Measurements from ENCODE around the gene SSTR5. TPM values are rescaled to one million over a fixed set of nuclear protein-coding genes. Genes with fewer than 3 reads are reported as not detected.

Gene SSTR5
- total RNA-seq, 2 donors from 2014 or later, result not detected

DNA sequence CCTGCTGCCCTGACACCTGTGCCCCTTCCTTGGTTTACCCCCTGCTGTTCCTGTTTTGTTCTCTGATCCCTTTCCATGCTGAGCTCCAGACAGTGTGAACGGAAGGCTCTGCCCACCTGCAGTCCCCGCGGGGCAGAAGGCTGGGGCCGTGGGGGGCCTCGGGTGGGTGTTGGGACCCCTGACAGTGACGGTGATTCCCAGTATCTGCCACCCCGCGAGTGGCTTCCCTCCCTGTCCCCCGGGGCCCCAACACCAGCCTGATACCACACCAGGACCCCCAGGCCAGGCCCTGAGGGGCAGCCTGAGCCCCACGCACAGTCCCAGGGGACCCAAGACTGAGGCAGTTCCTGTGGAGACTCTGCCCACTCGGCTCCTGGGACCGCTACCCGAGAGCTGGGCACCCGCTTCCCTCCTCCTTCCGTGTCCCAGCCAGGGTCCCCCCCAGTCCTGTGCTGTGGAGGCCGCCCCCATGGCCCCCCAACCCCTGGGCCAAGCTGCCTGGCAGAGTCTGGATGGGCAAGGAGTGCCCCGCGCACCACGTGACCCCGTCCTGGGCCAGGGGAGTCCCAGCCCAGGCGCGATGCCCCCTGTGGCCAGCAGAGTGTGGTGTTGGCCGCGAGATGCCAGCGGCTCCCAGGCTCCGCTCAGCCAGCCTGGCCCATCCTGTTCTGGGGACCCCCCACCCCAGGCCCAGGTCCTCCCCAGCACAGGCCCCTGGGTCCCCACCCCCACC is 33.5 kb downstream of the SSTR5 start:
- ATAC-seq (peak; percentile 53), DNase-seq (no peak)
- H3K9me3 ChIP-seq (ENCODE audit: control insufficient read depth, low read length, poor library complexity, severe bottlenecking), result no peaks in the 10 kb centered on the region
- H3K4me1 Mint-ChIP-seq, result no peaks in the 10 kb centered on the region
- H3K36me3 Mint-ChIP-seq (ENCODE audit: low read depth), result no peaks in the 10 kb centered on the region
- H3K27me3 Mint-ChIP-seq, result no peaks in the 10 kb centered on the region
- no peak overlapping the region for H3K27ac Mint-ChIP-seq
- H3K4me3 Mint-ChIP-seq, result no peak overlapping the region

DNA sequence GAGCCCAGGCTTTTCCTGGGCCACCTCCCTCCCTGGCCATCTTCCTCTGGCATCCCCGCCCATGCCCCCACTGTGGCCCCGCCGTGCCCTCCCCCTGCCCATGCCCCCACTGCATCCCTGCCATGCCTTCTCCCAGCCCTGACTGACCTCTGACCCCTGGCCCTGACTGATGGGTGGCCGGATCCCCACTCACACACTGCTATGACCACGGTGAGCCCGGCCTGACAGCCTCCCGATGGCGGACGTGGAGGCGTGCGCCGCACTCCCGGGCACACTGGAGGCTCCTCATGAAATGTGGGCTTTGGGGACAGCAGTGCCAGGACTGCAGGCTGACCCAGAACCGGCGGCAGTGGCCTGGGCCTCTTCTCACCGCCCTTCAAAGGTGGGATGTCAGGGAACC is 34.1 kb downstream of the SSTR5 start:
- Mint-ChIP-seq H3K4me3 (no peak overlapping the region), H3K4me1 (no peaks in the 10 kb centered on the region), H3K27me3 (no peaks in the 10 kb centered on the region), H3K27ac (no peak overlapping the region), H3K36me3 (ENCODE audit: low read depth) (no peaks in the 10 kb centered on the region)
- no peaks in the 10 kb centered on the region for H3K9me3 ChIP-seq (ENCODE audit: control insufficient read depth, low read length, poor library complexity, severe bottlenecking)
- ATAC-seq, result no peak
- no peak for DNase-seq

DNA sequence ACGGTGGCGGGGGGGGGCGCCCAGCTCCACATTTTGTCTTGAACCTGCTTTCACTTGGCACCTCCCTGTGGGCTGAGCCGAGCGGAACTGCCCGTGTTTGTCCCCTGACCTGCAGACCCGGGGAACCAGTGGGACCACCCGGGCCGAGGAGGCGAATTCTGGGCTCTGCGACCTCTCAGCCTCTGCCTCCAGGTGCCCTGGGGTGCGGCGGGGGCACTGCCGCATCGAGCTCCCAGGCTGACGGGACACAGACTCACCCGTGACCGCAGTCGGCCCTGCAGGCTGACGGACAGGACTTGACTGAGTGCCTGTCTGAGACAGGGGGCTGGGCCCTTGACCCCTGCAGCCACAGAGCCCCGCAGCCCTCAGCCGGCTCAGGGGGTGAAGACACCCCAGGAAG is 34.6 kb downstream of the SSTR5 start:
- H3K36me3 Mint-ChIP-seq (ENCODE audit: low read depth), result no peaks in the 10 kb centered on the region
- H3K27ac Mint-ChIP-seq, result no peak overlapping the region
- H3K4me3 Mint-ChIP-seq, result no peak overlapping the region
- H3K4me1 Mint-ChIP-seq, result no peaks in the 10 kb centered on the region
- ATAC-seq (no peak), DNase-seq (no peak)
- no peaks in the 10 kb centered on the region for H3K9me3 ChIP-seq (ENCODE audit: control insufficient read depth, low read length, poor library complexity, severe bottlenecking)
- no peaks in the 10 kb centered on the region for H3K27me3 Mint-ChIP-seq

DNA sequence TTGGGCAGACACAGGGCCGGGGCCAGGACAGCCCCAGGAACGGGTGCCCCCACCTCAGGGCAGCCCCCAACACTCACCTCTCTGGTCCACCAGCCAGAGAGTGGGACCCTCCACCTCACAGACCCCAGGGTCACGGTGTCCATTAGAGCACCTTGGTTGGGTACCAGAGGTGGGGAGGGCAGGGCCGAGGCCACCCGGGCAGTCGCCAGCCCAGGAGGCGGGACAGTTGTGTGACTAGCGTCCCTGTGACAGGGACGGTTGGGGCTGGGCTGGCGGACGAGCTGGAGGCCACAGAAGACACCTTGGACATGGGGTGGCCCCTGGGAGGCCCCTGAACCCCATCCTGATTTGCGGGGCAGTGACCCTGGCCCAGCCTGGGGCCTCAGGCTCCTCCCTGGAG is 35.2 kb downstream of the SSTR5 start:
- no peak overlapping the region for H3K4me3 Mint-ChIP-seq
- no peaks in the 10 kb centered on the region for H3K27me3 Mint-ChIP-seq
- no peak for DNase-seq
- H3K9me3 ChIP-seq (ENCODE audit: control insufficient read depth, low read length, poor library complexity, severe bottlenecking), result no peaks in the 10 kb centered on the region
- H3K27ac Mint-ChIP-seq, result no peak overlapping the region
- H3K4me1 Mint-ChIP-seq, result no peaks in the 10 kb centered on the region
- no peak for ATAC-seq
- H3K36me3 Mint-ChIP-seq (ENCODE audit: low read depth), result no peaks in the 10 kb centered on the region

DNA sequence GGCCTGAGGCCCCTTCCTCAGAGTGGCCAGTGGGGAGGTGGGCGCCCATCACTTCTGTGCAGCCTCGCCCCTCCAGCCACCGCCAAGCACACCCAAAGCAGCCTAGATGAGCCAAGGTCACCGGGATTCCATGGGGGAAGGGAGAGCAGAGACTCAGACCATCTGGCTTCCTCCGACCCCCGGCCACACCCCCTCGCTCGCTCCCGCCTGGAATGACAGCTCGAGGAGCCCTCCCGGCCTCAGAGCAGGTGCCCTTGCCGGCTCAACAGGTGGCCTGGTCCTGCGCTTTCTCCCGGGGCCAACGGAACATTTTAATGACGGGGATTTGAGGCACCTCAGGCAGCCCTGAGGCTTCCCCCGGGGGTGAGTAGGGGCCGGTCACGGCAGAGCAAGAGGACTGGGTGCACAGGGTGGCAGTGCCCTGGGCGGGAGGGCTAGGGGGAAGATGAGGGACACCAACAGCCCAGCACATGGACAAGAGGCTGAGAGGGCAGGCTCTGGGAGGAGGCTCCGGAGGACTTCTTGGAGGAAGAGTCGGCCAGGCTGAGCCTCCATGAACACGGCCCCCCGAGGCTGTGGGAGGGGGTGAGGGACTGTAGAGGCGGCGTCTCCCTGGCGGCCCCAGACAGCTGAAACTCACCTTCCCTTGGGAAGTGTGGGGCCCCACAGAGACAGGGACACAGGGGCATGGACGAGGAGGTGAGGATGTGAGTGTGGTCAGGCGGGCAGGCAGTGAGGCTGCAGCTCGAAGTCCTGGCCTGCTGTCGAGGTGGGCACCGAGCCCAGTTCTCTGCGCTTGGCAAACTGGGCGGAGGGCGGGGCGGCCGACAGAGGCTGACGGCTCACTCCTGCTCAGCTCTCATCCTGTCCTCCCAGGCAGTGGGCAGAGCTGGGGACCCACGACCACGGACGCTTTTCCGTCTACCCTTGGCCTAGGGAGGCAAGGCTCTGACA is 36.0 kb downstream of the SSTR5 start:
- ATAC-seq, result no peak
- H3K4me1 Mint-ChIP-seq, result no peaks in the 10 kb centered on the region

DNA sequence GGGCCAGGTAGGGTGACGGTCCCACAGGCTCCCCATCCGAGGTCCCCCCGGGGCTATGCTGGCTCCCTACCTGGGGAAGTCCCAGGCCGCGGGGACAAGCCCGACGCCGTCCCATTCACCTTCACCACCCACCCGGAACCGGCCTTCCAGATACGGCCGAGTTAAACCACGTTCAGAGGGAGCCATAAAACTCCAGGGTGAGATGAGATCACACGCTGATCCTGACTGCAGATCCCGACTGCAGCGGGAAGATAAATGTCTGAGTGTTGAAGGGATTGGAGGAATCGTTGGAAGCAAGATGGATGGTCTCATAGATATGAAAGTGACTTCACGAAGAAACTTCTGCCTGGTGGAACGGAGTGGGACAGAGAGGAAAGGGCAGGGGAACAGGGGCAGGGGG is 37.1 kb downstream of the SSTR5 start:
- no peak for ATAC-seq
- no peak overlapping the region for H3K27ac Mint-ChIP-seq
- H3K4me3 Mint-ChIP-seq, result no peak overlapping the region
- peaks cover 5% of the 10 kb centered on the region for H3K27me3 Mint-ChIP-seq
- H3K4me1 Mint-ChIP-seq, result no peaks in the 10 kb centered on the region
- H3K9me3 ChIP-seq (ENCODE audit: control insufficient read depth, low read length, poor library complexity, severe bottlenecking), result no peaks in the 10 kb centered on the region
- no peaks in the 10 kb centered on the region for H3K36me3 Mint-ChIP-seq (ENCODE audit: low read depth)
- no peak for DNase-seq

More for the DNA sequence above, 36.0 kb downstream of the SSTR5 start:
- Mint-ChIP-seq H3K27ac (no peak overlapping the region), H3K27me3 (peaks cover 5% of the 10 kb centered on the region), H3K36me3 (ENCODE audit: low read depth) (no peaks in the 10 kb centered on the region), H3K4me3 (no peak overlapping the region)
- no peaks in the 10 kb centered on the region for H3K9me3 ChIP-seq (ENCODE audit: control insufficient read depth, low read length, poor library complexity, severe bottlenecking)
- DNase-seq, result no peak

DNA sequence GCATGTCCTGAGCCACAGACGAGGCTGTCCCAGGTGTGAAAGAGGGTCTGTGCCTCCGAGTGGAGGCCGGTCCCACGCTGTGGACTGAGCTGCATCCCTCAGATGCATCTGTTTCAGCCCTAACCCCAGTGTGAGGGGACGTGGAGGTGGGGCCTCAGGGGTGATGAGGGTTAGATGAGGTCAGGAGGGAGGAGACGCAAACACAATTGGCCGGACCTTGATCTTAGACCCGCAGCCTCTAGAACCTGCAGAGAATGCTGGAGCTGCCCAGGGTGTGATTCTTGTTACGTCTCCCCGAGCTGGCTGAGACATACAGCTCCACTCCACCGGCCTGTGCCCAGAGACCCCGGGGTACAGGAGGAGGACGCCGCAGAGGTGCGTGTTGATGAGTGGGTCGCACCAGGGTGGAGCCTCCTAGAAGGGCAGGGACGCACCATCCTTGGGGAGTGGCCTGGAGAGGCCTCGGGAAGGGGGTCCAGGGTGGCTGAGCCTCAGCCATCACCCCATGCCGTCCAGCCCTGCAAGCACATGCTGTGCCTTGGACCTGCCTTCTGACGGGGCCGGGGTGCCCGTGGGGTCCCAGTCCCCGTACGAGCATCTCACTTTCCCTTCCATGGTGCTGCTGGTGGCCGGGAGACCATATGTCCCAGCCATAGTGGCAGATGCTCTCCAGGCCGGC is 40.1 kb downstream of the SSTR5 start:
- no peaks in the 10 kb centered on the region for H3K4me1 Mint-ChIP-seq
- no peak overlapping the region for H3K27ac Mint-ChIP-seq
- no peak overlapping the region for H3K4me3 Mint-ChIP-seq
- no peaks in the 10 kb centered on the region for H3K9me3 ChIP-seq (ENCODE audit: control insufficient read depth, low read length, poor library complexity, severe bottlenecking)
- ATAC-seq (no peak), DNase-seq (no peak)
- H3K36me3 Mint-ChIP-seq (ENCODE audit: low read depth), result no peaks in the 10 kb centered on the region
- H3K27me3 Mint-ChIP-seq, result peaks cover 5% of the 10 kb centered on the region

DNA sequence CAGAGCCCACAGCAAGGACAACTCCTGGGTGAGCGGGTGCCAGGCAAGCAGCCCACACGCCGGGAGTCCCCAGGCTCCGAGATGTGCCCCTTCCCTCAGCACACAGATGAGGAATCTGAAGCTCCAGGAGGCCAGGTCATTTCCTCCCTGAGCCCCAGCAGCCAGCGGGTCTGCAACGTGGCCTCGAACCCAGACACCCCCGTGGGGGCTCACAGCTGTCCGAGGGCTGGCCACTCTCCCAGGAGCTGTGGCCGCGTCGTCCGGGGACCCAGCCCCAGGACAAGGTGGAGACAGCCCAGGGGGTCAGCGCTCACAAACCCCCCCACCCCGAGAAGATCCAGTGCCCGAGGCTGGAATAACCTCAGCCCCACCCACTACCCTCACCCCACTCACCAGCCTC is 40.9 kb downstream of the SSTR5 start:
- no peak overlapping the region for H3K4me3 Mint-ChIP-seq
- DNase-seq (no peak), ATAC-seq (no peak)
- H3K4me1 Mint-ChIP-seq, result no peaks in the 10 kb centered on the region
- H3K9me3 ChIP-seq (ENCODE audit: control insufficient read depth, low read length, poor library complexity, severe bottlenecking), result no peaks in the 10 kb centered on the region
- H3K27me3 Mint-ChIP-seq, result peaks cover 5% of the 10 kb centered on the region
- H3K36me3 Mint-ChIP-seq (ENCODE audit: low read depth), result no peaks in the 10 kb centered on the region
- no peak overlapping the region for H3K27ac Mint-ChIP-seq

DNA sequence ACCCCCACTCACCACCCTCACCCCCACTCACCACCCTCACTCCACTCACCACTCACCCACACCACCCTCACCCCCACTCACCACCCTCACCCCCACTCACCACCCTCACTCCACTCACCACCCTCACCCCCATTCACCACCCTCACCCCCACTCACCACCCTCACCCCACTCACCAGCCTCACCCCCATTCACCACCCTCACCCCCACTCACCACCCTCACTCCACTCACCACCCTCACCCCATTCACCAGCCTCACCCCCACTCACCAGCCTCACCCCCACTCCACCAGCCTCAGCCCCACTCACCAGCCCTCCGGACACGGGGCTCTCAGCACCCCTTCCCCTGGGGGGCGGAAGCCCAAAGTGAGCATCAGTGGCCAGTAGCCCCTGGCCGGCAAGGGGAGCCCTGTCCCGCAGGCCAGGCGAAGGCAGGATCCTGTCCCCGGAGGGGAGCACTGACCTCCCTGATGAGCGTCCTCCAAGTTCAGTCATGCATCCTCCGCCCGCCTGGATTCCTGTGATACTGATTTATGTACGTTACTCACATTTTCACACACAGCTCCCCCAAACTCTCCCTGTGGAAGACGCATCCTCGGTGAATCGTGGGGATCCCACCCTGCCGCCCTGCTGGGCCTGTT is 41.5 kb downstream of the SSTR5 start:
- Mint-ChIP-seq H3K27me3 (peaks cover 5% of the 10 kb centered on the region), H3K4me1 (no peaks in the 10 kb centered on the region), H3K27ac (no peak overlapping the region), H3K4me3 (no peak overlapping the region), H3K36me3 (ENCODE audit: low read depth) (no peaks in the 10 kb centered on the region)
- DNase-seq, result no peak
- ATAC-seq, result no peak
- no peaks in the 10 kb centered on the region for H3K9me3 ChIP-seq (ENCODE audit: control insufficient read depth, low read length, poor library complexity, severe bottlenecking)

DNA sequence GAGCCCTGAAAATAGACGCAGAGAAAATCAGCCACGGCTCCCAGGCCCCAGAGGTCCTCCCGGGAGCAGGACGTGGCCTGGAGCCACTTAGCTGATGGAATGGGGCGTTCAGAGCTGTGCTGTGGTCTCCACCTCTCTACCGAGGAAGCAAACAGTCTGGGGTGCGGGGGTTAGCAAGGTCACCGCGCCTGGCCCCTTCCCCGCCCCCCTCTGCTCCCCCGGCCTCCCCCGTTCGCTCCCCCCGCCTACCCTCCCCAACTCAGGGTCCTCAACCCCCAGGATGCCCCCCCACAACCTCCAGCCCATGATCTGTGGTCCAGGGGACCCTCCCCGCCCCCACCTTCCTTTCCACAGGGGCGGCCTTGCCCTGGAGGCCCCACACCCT is 44.1 kb downstream of the SSTR5 start:
- Mint-ChIP-seq H3K36me3 (ENCODE audit: low read depth) (no peaks in the 10 kb centered on the region), H3K27ac (no peak overlapping the region), H3K4me3 (no peak overlapping the region), H3K4me1 (no peaks in the 10 kb centered on the region), H3K27me3 (peaks cover 5% of the 10 kb centered on the region)
- ATAC-seq, result no peak
- H3K9me3 ChIP-seq (ENCODE audit: control insufficient read depth, low read length, poor library complexity, severe bottlenecking), result no peaks in the 10 kb centered on the region
- no peak for DNase-seq

DNA sequence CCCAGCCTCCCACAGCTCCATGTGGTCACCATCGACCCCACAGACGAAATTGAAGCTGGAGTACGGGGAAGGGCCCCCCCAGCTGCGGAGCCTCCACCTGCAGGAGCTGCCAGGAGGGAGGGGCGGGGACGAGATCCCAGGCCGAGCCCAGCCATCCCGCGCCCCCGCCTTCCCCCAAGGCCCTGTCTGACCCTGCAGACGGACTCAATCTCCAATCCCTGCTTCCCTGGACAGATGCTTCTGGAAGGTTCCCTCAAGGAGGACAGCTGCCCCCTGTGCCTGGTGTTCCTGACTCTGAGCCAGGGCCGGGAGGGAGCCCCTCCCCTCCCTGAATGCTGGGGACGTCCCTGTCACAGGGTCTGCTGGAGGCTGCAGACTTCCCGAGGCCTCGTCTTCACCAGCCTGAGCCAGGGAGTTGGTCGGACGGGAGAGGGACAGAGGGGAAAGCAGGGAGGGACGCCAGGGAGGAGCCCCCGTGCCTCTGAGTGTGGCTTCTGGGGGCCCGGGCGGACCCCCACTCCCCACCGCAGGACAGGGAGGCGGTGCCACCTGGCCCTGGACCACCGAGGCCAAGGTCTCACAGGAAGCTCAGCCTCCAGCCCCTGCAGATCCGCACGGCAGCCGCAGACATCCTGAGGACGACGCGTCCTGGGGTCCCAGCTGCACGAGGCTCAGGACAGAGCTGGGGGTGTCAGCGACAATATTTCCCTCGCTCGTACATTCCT is 44.8 kb downstream of the SSTR5 start:
- ATAC-seq (no peak), DNase-seq (no peak)
- Mint-ChIP-seq H3K36me3 (ENCODE audit: low read depth) (no peaks in the 10 kb centered on the region), H3K4me1 (no peaks in the 10 kb centered on the region), H3K27ac (no peak overlapping the region), H3K27me3 (peaks cover 5% of the 10 kb centered on the region), H3K4me3 (no peak overlapping the region)
- no peaks in the 10 kb centered on the region for H3K9me3 ChIP-seq (ENCODE audit: control insufficient read depth, low read length, poor library complexity, severe bottlenecking)

DNA sequence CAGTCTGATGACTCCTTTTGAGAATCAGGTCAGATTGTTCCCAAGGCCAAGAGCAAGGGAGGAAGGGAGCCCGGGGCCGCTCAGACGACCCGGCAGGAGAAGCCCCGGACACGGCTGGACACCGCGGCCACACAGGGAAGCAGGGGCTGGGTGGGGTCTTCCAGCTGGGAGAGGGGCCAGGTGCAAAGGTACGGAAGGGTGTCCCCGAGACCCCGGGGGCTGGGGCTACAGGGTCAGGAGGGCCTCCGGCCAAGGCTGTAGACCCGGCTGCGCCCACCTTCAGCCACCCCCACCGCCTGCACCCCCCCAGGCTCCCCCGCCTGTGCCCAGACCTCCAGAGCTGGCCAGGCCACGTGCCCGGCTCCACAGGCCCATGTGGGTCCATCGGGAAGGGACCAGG is 45.4 kb downstream of the SSTR5 start:
- DNase-seq (no peak), ATAC-seq (no peak)
- Mint-ChIP-seq H3K27me3 (peaks cover 4% of the 10 kb centered on the region), H3K4me3 (no peak overlapping the region), H3K36me3 (ENCODE audit: low read depth) (no peaks in the 10 kb centered on the region), H3K4me1 (no peaks in the 10 kb centered on the region), H3K27ac (no peak overlapping the region)
- no peaks in the 10 kb centered on the region for H3K9me3 ChIP-seq (ENCODE audit: control insufficient read depth, low read length, poor library complexity, severe bottlenecking)
